ELF-1 (cell line): ENCODE results near the gene CDC25A.
"Not testable (repeated sequence)": the region's sequence is repeated elsewhere in the genome, so short reads cannot be mapped to it uniquely, and the experiment has no call there.

Source experiments
- DNase-seq: peaks from one replicate; pipeline ENCODE4 v3.0.0-alpha.2; 2016; ENCODE audit warnings: low read depth, low spot score

The CDC25A gene

DNA sequence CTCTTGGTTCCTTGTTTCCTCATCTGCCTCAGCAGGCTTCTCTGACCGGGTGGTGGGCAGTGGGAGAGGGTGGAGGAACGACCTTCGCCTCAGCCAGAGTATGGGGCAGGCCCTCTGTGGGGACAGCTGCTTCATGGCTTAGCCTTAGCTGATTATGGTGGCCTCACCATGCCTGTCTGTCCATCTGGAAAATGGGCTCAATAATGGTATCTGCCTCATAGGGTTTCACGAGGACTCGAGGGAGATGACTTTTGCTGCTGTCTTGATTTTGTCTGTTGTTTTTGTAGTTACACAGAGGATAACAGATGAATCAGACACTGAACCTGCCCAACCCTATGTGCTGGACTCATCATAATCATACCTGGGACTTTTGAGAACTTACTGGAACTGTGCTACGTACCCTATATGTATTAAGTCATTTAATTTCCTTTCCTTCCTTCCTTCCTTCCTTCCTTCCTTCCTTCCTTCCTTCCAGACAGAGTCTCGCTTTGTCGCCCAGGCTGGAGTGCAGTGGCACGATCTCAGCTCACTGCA, 46.5 kb downstream of the CDC25A start:
- DNase-seq: no peak

DNA sequence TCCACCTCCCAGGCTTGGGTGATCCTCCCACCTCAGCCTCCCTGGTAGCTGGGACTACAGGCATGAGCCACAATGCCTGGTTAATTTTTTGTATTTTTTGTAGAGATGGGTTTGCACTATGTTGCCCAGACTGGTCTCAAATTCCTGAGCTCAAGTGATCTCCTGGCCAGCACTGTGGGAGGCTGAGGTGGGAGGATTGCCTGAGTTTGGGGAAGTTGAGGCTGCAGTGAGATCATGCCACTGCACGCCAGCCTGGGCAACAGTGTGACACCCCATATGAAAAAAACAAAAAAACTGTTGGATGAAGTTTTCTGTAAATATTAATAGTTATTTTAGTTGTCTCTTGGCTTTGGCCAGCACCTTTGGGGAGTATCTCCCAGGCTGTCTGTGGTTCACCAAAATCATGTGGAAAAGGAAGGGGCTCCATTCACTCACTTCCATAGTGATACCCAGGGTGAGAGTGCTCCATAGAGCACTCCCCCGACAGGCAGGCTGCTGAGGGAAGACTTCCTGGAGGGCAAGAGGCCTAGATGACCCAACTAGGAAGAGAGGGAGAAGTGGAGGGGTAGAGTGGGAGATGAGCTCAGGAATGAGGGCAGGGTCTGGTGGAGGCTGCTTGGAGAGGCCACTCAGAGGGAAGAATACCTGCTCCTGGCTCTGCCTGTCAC, 47.1 kb downstream of the CDC25A start:
- DNase-seq: no peak

DNA sequence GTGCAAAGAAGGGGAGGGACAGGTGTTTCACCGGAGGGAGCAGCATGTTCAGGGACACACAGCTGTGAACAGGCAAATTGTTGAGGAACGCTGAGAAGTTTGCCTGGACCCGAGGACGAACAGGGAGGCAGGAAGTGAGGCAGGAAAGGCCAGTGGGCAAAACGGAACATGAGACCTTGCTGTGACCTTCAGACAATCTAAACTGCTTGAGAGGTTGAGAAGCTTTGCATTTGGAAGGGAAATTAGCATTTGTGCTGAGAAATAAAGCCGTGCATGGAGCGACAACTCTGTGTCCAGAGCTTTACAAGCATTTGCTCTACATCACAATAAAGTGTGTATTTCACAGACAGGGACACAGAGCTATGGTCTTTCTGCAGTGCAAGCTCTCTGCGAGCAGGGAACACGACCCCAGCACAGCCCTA, 47.9 kb downstream of the CDC25A start:
- DNase-seq: peak; percentile 48

DNA sequence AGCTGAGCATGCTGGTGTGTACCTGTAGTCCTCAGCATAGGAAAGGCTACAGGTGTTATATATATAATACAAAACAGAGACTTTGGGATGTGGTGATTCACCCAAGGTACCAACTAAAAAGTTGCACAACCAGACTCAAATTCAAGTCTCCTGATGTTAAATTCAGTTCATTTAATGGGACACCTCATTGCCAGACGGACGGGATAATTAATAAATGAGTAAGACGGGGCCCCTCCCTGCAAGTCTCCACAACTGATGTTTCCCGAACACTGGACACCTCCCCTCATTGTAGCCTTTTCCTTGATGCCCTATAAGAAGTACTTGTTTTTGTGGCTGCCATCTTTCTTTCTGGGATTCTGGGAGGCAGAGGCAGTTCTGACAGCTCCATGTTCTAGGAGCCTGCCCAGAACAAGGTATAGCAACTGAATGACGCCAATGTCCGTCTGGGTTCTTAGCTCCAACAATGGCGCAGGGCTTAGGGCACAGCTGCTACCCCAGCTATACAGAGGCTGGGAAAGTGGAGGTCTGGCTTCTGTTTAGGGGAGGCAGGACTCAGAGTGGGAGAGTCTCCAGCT, 50.7 kb downstream of the CDC25A start:
- DNase-seq: no peak

DNA sequence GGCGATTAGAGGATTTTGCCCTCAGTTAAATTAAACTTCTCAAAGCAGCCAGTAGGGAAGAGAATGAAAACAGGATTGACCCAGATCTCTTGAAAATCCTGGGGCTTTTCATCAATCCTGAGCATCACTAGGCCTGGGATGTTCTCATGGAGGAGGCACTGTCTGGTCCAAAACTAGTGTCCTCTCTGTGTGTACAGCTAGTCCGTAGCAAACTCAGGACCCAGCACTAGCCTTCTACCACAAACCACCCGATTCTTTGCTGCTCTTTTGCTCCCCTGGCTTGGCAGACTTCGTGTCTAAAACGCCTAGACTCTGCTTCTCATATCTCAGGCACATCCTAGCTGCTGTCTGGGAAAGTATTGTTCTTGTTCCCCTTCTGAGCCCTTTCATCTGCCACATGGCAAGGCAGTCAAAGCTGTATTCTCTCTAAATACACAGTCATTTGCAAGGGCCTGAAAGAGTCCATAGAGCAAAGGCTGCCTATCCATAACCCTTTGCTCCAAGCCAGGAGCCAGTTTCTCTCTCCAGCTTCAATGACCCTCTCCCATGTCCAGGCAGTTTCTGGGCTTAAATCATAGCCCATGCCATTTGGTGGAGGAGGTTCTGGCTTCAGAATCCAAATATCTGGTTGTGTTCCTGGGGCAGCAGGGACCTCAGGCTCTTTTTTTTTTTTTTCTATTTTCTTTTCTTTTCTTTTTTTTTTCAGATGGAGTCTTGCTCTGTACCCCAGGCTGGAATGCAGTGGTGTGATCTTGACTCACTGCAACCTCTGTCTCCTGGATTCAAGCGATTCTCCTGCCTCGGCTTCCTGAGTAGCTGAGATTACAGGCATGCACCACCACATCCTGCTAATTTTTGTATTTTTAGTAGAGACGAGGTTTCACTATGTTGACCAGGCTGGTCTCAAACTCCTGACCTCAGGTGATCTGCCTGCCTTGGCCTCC, 52.4 kb downstream of the CDC25A start:
- DNase-seq: no peak

DNA sequence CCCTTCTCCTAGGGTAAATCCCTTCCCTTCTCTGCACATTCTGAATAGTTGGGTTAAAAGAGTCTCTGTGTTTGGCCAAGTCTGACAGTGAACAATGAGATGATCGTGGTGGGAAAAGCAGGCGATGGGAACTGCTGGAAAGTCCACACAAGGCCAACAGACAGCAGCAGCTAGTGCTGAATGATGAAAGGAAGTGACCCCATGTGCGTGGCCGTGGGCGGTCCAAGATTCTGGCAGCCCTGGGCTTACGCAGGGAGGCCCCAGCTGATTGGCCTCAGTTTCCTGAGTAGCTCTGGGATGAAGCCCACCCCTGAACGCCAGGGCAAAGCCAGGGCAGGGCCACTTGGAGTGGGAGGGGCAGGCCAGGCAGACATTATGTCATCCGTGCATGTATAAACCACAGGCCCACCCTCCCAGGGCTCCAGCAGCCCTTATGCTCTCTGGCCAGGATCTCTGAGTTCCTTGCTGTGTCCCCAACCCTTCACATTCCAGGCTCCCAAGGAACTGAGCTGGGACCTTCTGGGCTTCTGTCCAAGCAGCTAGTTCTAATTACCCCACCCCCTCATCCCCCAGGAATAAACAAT, 57.8 kb downstream of the CDC25A start:
- peak; percentile 51 for DNase-seq

DNA sequence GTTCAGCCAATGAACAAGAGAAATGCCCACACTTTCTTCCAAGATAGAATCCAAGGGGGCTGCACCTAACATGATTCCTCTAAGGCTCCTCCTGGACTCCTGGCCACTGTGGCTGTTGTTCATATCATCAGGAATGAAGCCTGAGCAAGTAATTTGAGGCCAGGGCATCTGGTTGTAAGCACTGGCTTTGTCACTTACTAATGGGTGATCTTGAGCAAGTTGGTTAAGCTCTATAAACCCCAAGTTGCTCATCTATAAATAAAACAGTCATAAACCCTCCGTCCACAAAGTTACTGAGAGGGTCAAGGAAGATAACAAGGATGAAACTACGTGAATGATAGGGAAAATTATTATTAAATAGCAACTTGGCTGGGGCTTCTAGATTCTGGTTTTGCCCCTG, 58.3 kb downstream of the CDC25A start:
- no peak for DNase-seq

DNA sequence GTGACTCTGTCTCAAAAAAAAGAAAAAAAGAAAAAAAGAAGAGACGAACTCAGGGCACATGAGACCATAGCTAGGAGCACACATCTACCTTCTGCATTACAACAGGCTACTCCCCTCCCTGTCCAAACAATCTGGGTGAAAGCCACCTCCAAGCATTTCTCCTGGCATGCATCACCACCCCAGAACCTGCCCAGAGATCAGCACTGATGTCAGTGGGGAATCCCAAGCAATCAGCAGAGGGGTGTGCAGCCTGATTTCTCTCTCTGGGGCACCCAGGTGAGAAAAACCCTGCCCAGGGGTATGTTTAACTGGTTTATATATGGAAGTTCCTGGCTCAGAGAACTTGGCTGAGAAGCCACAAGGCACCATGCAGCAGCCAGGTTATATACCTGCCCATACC, 59.4 kb downstream of the CDC25A start:
- no peak for DNase-seq

DNA sequence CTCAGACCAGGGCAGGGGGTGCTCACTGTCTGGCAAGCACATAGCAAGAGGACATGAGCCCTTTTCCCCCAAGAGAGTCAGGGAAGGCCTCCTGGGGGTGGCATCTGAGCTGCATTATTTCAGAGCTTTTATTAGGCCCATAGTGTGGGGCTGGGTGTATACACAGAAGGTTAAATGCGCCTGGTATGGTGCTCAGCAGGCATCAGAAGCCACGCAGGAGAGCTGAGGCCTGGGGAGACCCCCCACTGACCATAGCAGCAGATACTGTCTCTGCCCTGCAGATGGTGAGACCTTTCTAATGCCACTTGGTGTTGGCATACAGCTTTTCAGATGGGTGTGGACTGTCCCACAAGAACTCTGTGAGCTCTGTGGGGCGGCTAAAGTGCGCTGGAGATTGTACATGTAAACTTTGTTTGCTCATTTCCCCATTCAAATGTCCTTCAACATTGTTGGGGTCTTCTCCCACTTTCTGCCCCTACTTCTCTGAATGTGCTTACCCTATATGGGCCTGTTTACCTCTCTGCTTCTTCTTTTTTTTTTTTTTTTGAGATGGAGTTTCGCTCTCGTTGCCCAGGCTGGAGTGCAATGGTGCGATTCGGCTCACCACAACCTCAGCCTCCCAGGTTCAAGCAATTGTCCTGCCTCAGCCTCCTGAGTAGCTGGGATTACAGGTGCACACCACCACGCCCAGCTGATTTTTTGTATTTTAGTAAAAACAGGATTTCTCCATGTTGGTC, 62.2 kb downstream of the CDC25A start:
- DNase-seq: no peak

DNA sequence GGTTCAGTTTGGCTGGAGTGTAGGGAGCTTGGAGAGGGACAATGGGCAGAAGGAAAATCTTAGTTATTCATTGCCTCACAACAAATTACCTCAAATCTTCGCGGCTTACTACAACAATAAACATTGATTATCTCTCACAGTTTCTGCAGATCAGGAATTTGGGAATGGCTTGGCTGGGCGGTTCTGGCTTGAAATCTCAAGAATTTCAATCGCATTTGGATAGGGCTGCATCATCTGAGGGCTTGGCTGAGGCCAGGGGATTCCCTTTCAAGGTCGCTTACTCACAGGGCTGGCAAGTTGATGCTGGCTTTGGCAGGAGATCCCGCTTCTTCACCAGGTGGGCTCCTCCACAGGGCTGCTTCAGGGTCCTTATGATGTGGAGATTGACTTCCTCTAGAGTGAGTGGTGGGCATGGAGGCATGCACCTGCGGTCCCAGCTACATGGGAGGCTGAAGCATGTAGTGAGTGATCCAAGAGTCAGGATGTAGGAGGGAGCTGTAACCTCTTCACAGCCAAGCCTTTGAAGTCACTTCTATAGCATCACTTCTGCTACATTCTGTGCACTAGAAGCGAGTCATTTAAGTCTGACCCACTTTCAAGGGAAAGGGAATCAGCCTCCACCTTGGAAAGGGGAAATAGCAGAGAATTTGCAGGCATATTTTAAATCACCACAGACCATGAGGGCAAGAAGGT, 63.1 kb downstream of the CDC25A start:
- peak; percentile 62 for DNase-seq

DNA sequence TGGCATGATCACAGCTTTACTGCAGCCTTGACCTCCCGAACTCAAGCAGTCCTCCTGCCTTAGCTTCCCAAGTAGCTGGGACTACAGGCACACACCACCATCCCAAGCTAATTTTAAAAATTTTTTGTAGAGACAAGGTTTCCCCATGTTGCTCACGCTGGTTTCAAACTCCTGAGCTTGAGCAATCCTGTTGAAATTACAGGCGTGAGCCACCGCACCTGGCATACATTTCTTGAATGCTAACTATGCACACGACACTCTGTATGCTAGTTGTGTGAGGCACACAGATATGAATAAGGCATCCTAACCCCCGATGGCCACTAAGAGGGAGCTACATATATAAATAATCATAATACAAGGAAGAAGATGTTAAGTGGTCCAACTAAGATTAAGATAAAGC, 64.9 kb downstream of the CDC25A start:
- no peak for DNase-seq

DNA sequence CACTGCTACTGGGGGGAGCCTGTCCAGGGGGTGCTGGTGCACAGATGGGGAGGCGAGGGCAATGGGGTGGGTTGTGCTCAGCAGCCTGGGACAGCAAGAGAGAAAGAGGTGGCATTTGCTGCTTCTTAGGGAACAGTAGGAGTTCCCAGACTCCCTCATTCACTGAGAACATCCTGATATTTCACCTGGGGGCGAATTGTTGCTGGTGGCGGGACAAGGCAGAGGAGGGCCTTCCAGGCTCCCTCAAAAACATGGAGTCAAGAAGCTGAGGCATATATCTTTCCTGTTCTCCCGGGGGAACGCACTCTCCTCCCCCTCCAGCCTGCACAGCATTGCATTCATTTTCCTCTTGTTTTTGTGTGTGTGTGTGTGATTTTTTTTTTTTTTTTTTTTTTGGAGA, 65.7 kb downstream of the CDC25A start:
- DNase-seq: peak; percentile 56

DNA sequence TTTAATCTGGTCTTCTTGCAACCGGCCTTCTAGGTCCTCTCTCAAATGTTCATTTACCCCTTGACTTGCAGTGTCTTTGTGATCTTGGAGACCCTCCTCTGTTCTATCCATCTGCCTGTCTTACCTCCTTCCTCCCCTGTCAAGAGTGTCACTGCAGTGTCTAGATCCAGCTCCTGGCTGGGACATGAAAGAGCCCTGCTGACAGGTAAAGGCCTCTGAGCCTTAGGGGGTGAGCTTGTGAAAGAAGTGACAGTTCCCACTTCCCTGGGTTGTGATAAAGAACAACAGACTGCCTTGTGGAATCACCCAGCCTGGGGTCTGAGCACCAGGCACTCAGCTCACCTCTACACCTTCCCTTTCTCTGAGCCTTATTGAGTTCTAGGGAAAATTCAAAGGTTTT, 68.0 kb downstream of the CDC25A start:
- peak; percentile 54 for DNase-seq

DNA sequence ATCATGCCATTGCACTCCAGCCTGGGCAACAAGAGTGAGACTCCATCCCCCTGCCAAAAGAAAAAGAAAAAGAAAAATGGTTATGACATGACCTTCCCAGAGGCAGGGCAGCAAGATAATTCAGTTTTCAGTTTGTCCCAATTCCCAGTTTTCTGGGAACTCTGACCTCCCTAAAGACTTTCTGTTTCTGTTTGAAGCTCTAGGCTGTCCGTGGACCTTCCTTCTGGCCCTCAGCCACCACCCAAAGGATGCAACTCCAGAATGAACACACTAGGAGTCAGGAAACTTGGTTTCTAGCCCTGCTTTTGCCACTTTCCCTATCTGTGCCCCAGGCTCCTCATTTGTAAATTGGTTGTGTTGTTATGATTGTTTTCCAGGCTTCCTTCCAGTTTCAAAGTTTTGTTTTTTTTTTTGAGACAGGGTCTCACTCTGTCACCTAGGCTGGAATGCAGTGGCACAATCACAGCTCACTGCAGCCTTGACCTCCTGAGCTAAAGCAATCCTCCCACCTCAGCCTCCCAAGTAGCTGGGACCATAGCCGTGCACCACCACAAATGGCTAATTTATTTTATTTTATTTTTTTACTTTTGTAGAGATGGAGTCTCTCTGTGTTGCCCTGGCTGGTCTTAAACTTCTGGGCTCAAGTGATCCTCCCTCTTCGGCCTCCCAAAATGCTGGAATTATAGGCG, 68.6 kb downstream of the CDC25A start:
- DNase-seq: no peak

DNA sequence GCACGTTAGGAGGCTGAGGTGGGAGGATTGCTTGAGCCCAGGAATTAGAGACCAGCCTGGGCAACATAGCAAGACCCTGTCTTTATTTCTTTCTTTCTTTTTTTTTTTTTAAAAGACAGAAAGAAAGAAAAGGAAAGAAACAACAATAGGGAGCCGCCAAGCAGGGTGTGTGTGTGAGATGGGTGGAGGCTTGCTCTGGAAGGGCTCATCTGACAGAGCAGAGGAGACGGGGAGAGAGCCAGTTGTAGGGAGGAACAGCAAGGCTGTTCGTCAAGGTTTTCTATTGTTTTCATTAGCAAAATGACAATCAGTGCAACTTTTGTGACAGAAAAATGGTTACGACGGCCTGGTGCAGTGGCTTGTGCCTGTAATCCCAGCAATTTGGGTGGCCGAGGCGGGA, 69.3 kb downstream of the CDC25A start:
- no peak for DNase-seq

DNA sequence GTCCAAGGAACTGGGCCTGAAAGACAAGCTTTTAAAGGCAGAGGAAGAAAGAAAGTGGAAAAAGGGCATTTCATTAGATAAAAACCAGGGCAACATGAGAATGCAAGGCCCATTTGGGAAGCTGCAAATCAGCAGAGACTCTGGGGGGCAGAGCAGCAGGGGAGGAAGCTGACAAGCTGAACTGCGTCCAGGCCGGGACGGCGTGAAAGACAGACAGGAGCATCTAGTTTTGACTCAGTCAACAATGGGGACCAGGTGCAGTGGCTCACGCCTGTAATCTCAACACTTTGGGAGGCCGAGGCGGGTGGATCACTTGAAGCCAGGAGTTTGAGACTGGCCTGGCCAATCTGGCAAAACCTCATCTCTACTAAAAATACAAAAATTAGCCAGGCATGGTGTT, 69.9 kb downstream of the CDC25A start:
- DNase-seq: no peak

DNA sequence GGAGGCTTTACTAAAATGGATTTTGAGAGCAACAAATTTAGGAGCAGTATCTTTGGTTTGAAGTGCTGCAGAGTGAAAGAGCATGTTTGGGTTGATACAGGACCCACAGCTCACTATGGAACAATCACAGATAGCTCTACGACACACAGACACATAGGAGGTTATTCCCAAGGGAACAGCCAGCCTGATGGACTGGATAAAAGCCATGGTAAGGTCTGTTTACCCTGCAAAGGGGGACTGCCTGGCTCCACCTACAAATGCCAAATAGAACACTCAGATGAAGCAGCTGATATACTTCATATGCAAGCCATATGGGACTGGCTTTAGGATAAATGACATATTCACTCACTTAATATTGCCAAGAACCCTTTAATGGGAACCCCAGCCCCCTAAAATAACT, 75.4 kb downstream of the CDC25A start:
- DNase-seq: peak; percentile 37

DNA sequence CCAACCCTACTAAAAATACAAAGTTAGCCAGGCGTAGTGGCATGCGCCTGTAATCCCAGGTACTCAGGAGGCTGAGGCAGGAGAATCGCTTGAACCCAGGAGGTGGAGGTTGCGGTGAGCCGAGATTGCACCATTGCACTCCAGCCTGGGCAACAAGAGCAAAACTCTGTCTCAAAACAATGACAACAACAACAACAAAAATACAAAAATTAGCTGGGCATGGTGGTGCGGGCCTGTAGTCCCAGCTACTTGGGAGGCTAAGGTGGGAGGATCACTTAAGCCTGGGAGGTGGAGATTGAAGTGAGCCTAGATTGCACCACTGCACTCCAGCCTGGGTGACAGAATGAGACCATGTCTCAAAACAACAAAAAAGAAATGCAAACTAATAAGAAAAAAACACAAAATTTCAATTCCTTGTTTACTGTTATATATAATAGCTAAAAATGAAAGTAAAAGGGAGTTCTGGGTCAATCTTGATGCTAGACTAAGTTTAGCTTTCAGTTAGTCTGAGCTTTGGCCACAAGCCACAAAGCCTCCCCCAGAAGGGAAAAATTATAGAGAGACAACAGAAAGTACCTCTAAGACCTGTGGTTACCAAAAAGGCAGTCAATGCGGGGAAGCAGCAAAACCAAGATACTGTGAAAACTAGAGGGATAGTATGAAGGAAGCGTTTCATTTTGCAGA, 76.0 kb downstream of the CDC25A start:
- not testable (repeated sequence) for DNase-seq

DNA sequence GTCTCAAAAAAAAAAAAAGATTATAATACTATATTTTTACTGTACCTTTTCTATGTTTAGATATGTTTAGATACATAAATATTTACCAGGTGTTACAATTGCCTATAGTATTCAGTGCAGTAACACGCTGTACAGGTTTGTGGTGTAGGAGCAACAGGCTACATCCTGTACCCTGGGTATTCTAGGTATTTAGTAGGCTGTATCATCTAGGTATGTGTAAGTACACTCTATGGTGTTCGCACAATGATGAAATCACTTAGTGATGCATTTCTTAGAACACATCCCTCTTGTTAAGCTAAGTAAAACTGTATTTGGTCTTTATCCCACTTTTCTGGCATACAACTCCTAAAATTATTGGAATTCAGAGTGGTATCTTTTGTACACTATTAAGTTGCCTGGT, 77.8 kb downstream of the CDC25A start:
- DNase-seq: no peak

DNA sequence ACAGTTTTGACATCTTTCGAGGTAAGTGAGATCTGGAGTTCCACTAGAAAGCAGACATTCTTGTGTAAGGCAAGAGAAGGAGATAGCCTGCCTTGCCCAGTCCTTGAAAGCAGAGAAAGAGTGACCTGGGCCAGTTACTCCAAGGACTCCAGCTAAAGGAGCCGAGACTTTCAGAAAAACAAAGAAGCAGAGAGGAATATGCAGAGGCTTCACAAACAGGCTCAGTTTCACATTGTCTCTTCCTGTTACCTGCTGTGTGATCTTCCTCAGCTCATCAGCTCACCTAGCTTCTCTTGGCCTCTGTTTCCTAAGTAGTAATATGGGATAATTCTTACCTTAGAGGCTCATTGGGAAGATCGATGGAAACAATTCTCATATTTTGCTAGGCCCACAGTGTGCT, 81.0 kb downstream of the CDC25A start:
- DNase-seq: no peak
